Mesendoderm (in vitro differentiated cells): ENCODE measurements around the gene SSR1.

Experiments used
- DNase-seq: peaks from one replicate; pipeline ENCODE4 v3.0.0; 2013
- H2AK5ac ChIP-seq: 2 replicates; pipeline ENCODE4 v1.6.1; 2013; ENCODE audit warnings: low read length, inconsistent platforms
- H2BK120ac ChIP-seq: 2 replicates; pipeline ENCODE4 v1.6.1; 2013; ENCODE audit warnings: low read depth, mild to moderate bottlenecking, low read length, moderate library complexity, mixed read lengths
- H2BK15ac ChIP-seq: replicated peaks from 2 replicates; pipeline ENCODE4 v1.6.1; 2013; ENCODE audit warnings: low read depth, mild to moderate bottlenecking, moderate library complexity
- H2BK5ac ChIP-seq: 2 replicates; pipeline ENCODE4 v1.6.1; 2013; ENCODE audit warnings: low read length, inconsistent platforms
- H3K18ac ChIP-seq: 2 replicates; pipeline ENCODE4 v1.6.1; 2013; ENCODE audit warnings: mild to moderate bottlenecking, low read length, mixed read lengths
- H3K23ac ChIP-seq: one replicate; pipeline ENCODE4 v1.6.1; 2013; ENCODE audit warnings: low read length
- H3K27ac ChIP-seq: 2 replicates; pipeline ENCODE4 v1.5.1; 2013; ENCODE audit warnings: low read depth, mild to moderate bottlenecking, inconsistent platforms, low read length, moderate library complexity
- H3K27me3 ChIP-seq: 2 replicates; pipeline ENCODE4 v1.6.1; 2013; ENCODE audit warnings: low read length, control low read depth, mild to moderate bottlenecking, inconsistent platforms; ENCODE audit not compliant: insufficient read depth, poor library complexity
- H3K36me3 ChIP-seq: 2 replicates; pipeline ENCODE4 v1.6.1; 2013; ENCODE audit warnings: low read length, inconsistent platforms; ENCODE audit not compliant: control insufficient read depth, insufficient read depth
- H3K4ac ChIP-seq: one replicate; pipeline ENCODE4 v1.6.1; 2013; ENCODE audit warnings: low read depth, mild to moderate bottlenecking, low read length, moderate library complexity
- H3K4me1 ChIP-seq: 2 replicates; pipeline ENCODE4 v1.6.1; 2013; ENCODE audit warnings: low read depth, low read length, inconsistent platforms; ENCODE audit not compliant: control insufficient read depth
- H3K4me2 ChIP-seq: 2 replicates; pipeline ENCODE4 v1.6.1; 2013; ENCODE audit warnings: low read length
- H3K4me3 ChIP-seq: 2 replicates; pipeline ENCODE4 v1.5.1; 2013; ENCODE audit warnings: mild to moderate bottlenecking, low read length
- H3K56ac ChIP-seq: one replicate; pipeline ENCODE4 v1.6.1; 2013; ENCODE audit warnings: low read length
- H3K79me1 ChIP-seq: 2 replicates; pipeline ENCODE4 v1.6.1; 2013; ENCODE audit warnings: low read length, inconsistent platforms
- H3K79me2 ChIP-seq: 2 replicates; pipeline ENCODE4 v1.6.1; 2013; ENCODE audit warnings: mild to moderate bottlenecking, low read length; ENCODE audit not compliant: control insufficient read depth, insufficient read depth
- H3K9ac ChIP-seq: 2 replicates; pipeline ENCODE4 v1.6.1; 2013; ENCODE audit warnings: low read length, inconsistent platforms
- H4K5ac ChIP-seq: one replicate; pipeline ENCODE4 v1.6.1; 2013; ENCODE audit warnings: low read length
- H4K8ac ChIP-seq: one replicate; pipeline ENCODE4 v1.6.1; 2013; ENCODE audit warnings: low read depth, mild to moderate bottlenecking, control low read depth, low read length, moderate library complexity
- WGBS: extraction: QIAGEN DNeasy Blood & Tissue Kit; methylation state at CpG from one replicate; pipeline ENCODE4 v1.1.7; 2013; ENCODE audit warnings: low lambda C conversion rate, missing lambda C conversion rate; ENCODE audit not compliant: insufficient coverage; ENCODE audit errors: extremely low coverage; 5-methylcytosine and 5-hydroxymethylcytosine counted together

SSR1 gene

GRCh38 chr6:7246401-7247178 lies 66.4 kb downstream of the SSR1 start:
- no CpG with 5 or more reads among the region's 71 CpGs for WGBS
- no peak overlapping the region for H3K27ac ChIP-seq
- H3K9ac ChIP-seq: no peak overlapping the region
- H2BK5ac ChIP-seq: no peak overlapping the region
- H4K5ac ChIP-seq: no peak overlapping the region
- H2BK120ac ChIP-seq: no peak overlapping the region
- no peaks in the 10 kb centered on the region for H3K79me2 ChIP-seq
- H3K23ac ChIP-seq: no peak overlapping the region
- no peak overlapping the region for H4K8ac ChIP-seq
- H2AK5ac ChIP-seq: no peak overlapping the region
- H3K18ac ChIP-seq: no peak overlapping the region
- H3K27me3 ChIP-seq: no peaks in the 10 kb centered on the region
- no peak overlapping the region for H3K4ac ChIP-seq
- H3K4me3 ChIP-seq: no peak overlapping the region
- H2BK15ac ChIP-seq: no peak overlapping the region
- no peak for DNase-seq
- peaks cover 7% of the 10 kb centered on the region for H3K4me1 ChIP-seq
- no peak overlapping the region for H3K56ac ChIP-seq
- peaks cover 12% of the 10 kb centered on the region for H3K36me3 ChIP-seq
- H3K79me1 ChIP-seq: peaks cover 4% of the 10 kb centered on the region
- no peak overlapping the region for H3K4me2 ChIP-seq

GRCh38 chr6:7245668-7246393 lies 67.2 kb downstream of the SSR1 start:
- no peak overlapping the region for H3K18ac ChIP-seq
- peaks cover 7% of the 10 kb centered on the region for H3K4me1 ChIP-seq
- H3K23ac ChIP-seq: no peak overlapping the region
- no peak overlapping the region for H4K5ac ChIP-seq
- H3K27ac ChIP-seq: no peak overlapping the region
- no peaks in the 10 kb centered on the region for H3K27me3 ChIP-seq
- no peak overlapping the region for H2BK15ac ChIP-seq
- no peak overlapping the region for H3K4me3 ChIP-seq
- no peak overlapping the region for H4K8ac ChIP-seq
- no CpG with 5 or more reads among the region's 15 CpGs for WGBS
- H3K4me2 ChIP-seq: no peak overlapping the region
- no peak overlapping the region for H3K4ac ChIP-seq
- H3K56ac ChIP-seq: no peak overlapping the region
- H2AK5ac ChIP-seq: no peak overlapping the region
- H3K36me3 ChIP-seq: peaks cover 12% of the 10 kb centered on the region
- DNase-seq: no peak
- no peak overlapping the region for H3K9ac ChIP-seq
- no peaks in the 10 kb centered on the region for H3K79me2 ChIP-seq
- H2BK5ac ChIP-seq: no peak overlapping the region
- H3K79me1 ChIP-seq: peaks cover 4% of the 10 kb centered on the region
- H2BK120ac ChIP-seq: no peak overlapping the region

- H3K27me3 ChIP-seq: no peaks in the 10 kb centered on the region
- H4K8ac ChIP-seq: no peak overlapping the region
- peak; percentile 84 for DNase-seq
- no peak overlapping the region for H3K56ac ChIP-seq
- peak overlapping the region; percentile 56 for H2BK5ac ChIP-seq
- no peak overlapping the region for H2BK15ac ChIP-seq
- H4K5ac ChIP-seq: no peak overlapping the region
- no peak overlapping the region for H2BK120ac ChIP-seq
- H3K18ac ChIP-seq: no peak overlapping the region
- H2AK5ac ChIP-seq: no peak overlapping the region
- H3K79me2 ChIP-seq: no peaks in the 10 kb centered on the region
- peaks cover 7% of the 10 kb centered on the region for H3K79me1 ChIP-seq
- no peak overlapping the region for H3K9ac ChIP-seq
- no peak overlapping the region for H3K4me3 ChIP-seq
- H3K4ac ChIP-seq: no peak overlapping the region
- H3K4me1 ChIP-seq: peaks cover 7% of the 10 kb centered on the region
- no CpG with 5 or more reads among the region's 7 CpGs for WGBS
- peak overlapping the region; percentile 42 for H3K27ac ChIP-seq
- no peak overlapping the region for H3K23ac ChIP-seq
- peaks cover 10% of the 10 kb centered on the region for H3K36me3 ChIP-seq
- peak overlapping the region; percentile 8 for H3K4me2 ChIP-seq
These were observed 69.6 kb downstream of the SSR1 start for GRCh38 chr6:7243179-7243981.

DNA sequence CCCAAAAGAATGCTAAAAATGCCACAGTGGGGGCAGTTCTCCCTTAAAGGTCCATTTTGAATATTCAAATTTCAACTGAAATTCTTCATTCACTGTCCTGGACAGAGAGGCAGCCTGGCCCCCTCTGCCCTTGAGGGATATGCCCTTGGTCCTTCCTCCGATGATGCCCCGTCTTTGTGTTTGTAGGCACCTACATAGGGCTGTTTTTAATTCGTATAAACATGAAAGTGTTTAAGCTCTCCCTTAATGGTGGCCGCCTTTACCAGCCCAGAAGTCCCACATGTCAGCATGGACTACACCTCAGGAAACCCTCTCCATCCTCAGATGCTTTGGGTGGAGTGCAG lies 70.2 kb downstream of the SSR1 start:
- Histone ChIP-seq H3K9ac (no peak overlapping the region), H3K4ac (no peak overlapping the region), H3K23ac (no peak overlapping the region), H4K5ac (no peak overlapping the region), H3K4me2 (no peak overlapping the region), H3K27ac (peak overlapping the region; percentile 59), H3K56ac (no peak overlapping the region), H2BK120ac (no peak overlapping the region), H3K79me2 (no peaks in the 10 kb centered on the region), H3K36me3 (peaks cover 10% of the 10 kb centered on the region), H3K18ac (no peak overlapping the region), H3K4me3 (no peak overlapping the region), H2BK5ac (no peak overlapping the region), H2BK15ac (no peak overlapping the region), H3K27me3 (no peaks in the 10 kb centered on the region), H3K79me1 (peaks cover 7% of the 10 kb centered on the region), H3K4me1 (peaks cover 7% of the 10 kb centered on the region), H4K8ac (no peak overlapping the region), H2AK5ac (no peak overlapping the region)
- WGBS: no CpG with 5 or more reads among the region's 4 CpGs
- DNase-seq: peak; percentile 24

DNA sequence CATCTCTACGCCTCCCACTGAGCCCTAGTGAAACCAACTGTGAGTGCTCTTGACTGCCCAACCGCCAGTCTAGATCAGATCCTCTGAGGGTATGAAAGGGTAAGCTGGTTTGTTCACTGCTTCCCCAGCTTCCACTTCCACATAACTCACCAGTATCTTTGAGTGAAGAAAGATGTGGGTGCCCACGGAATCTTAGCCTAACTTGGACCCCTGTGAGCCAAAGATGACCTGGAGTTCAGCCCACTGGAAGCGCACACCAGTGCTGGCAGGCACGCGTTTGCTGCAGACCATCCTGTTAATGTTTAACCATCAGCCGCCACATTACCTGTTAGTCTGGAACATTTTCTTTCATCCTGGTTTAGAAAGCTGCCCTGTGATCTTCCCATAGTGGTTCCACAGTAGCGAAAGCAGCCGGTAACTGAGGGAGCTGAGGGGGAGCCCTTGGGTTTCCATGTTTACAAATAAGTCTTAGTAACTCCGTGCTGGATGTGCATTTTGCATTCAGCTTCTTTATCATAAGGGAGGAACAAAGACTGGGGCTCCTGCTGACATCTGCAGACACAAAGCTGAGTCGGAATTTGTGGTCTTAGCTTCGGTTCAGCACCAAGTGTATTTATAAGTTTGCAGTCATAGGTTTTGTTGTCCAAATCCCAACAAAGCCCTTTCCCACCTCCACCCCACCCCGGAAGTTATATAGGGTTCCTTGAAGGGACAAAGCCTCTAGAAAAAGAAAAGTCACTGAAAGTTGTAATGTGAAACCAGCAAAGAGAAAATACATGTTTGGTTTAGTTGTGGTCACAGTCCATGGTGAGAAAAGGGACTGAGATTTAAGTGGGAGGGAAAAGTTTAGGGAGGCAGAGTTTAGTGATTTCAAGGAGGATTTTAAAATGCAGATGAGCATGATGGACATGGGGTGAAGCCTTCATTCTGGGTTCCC lies 71.0 kb downstream of the SSR1 start:
- Histone ChIP-seq H3K79me1 (peaks cover 7% of the 10 kb centered on the region), H3K27me3 (no peaks in the 10 kb centered on the region), H3K27ac (peak overlapping the region; percentile 59), H4K5ac (no peak overlapping the region), H3K36me3 (peaks cover 5% of the 10 kb centered on the region), H3K4ac (no peak overlapping the region), H3K56ac (peak overlapping the region; percentile 25), H2BK5ac (no peak overlapping the region), H3K4me3 (no peak overlapping the region), H4K8ac (no peak overlapping the region), H3K4me1 (peaks cover 7% of the 10 kb centered on the region), H2BK15ac (no peak overlapping the region), H3K79me2 (no peaks in the 10 kb centered on the region), H3K23ac (no peak overlapping the region), H2BK120ac (no peak overlapping the region), H3K4me2 (no peak overlapping the region), H3K18ac (peak overlapping the region; percentile 13), H3K9ac (no peak overlapping the region), H2AK5ac (no peak overlapping the region)
- no CpG with 5 or more reads among the region's 13 CpGs for WGBS
- DNase-seq: no peak
